ENCODE measurements around the gene KCNH6. TPM values are rescaled to one million over a fixed set of nuclear protein-coding genes. Genes with fewer than 3 reads are reported as not detected.

The KCNH6 gene
- total RNA-seq, 1 experiment from 2014 or later: not detected

GRCh38 chr17:63519972-63520882 is 2.9 kb upstream of the KCNH6 start:
- Histone ChIP-seq H3K36me3 (ENCODE audit: insufficient read depth, low read length, poor library complexity, severe bottlenecking) (no peaks in the 10 kb centered on the region), H3K4me1 (ENCODE audit: insufficient read depth, low read length, poor library complexity, severe bottlenecking) (no peaks in the 10 kb centered on the region), H3K9me3 (ENCODE audit: low read depth, low read length, poor library complexity, severe bottlenecking) (no peaks in the 10 kb centered on the region), H3K27me3 (replicated peaks; ENCODE audit: insufficient read depth, low read depth, low read length, poor library complexity) (peaks cover 3% of the 10 kb centered on the region), H3K4me3 (ENCODE audit: low read depth, low read length, poor library complexity, severe bottlenecking) (no peak overlapping the region), H3K27ac (ENCODE audit: low read depth, low read length, poor library complexity, severe bottlenecking) (no peak overlapping the region)
- BruUV-seq (replicated peaks): no TSS peak
- ChIA-PET POLR2A (ENCODE audit: low non-redundant PET) (interaction anchor here (0.6 kb wide), 1 partner anchor 23 kb away, joined by 4 read pairs; no protein-coding TSS in a partner anchor), CTCF (no interaction called here)
- TF ChIP-seq, protein P1, sequence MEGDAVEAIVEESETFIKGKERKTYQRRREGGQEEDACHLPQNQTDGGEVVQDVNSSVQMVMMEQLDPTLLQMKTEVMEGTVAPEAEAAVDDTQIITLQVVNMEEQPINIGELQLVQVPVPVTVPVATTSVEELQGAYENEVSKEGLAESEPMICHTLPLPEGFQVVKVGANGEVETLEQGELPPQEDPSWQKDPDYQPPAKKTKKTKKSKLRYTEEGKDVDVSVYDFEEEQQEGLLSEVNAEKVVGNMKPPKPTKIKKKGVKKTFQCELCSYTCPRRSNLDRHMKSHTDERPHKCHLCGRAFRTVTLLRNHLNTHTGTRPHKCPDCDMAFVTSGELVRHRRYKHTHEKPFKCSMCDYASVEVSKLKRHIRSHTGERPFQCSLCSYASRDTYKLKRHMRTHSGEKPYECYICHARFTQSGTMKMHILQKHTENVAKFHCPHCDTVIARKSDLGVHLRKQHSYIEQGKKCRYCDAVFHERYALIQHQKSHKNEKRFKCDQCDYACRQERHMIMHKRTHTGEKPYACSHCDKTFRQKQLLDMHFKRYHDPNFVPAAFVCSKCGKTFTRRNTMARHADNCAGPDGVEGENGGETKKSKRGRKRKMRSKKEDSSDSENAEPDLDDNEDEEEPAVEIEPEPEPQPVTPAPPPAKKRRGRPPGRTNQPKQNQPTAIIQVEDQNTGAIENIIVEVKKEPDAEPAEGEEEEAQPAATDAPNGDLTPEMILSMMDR (conservative IDR thresholded peaks at IDR 0.05; ENCODE audit: low read depth, low read length): no peak
- no peak for TF ChIP-seq EZH2 (IDR thresholded peaks at IDR 0.05; ENCODE audit: borderline replicate concordance, low read depth, low read length, poor library complexity, severe bottlenecking)
- intact Hi-C loops (cut with micrococcal nuclease; ENCODE audit: unreplicated experiment): no loop called here
- no peak for DNase-seq (ENCODE audit: low spot score)

GRCh38 chr17:63524051-63524450 is 893 bp downstream of the KCNH6 start:
- Histone ChIP-seq H3K9me3 (ENCODE audit: low read depth, low read length, poor library complexity, severe bottlenecking) (no peaks in the 10 kb centered on the region), H3K4me1 (ENCODE audit: insufficient read depth, low read length, poor library complexity, severe bottlenecking) (no peaks in the 10 kb centered on the region), H3K36me3 (ENCODE audit: insufficient read depth, low read length, poor library complexity, severe bottlenecking) (no peaks in the 10 kb centered on the region), H3K27ac (ENCODE audit: low read depth, low read length, poor library complexity, severe bottlenecking) (no peak overlapping the region), H3K27me3 (replicated peaks; ENCODE audit: insufficient read depth, low read depth, low read length, poor library complexity) (no peaks in the 10 kb centered on the region), H3K4me3 (ENCODE audit: low read depth, low read length, poor library complexity, severe bottlenecking) (no peak overlapping the region)
- intact Hi-C loops (cut with micrococcal nuclease; ENCODE audit: unreplicated experiment): no loop called here
- no peak for DNase-seq (ENCODE audit: low spot score)
- BruUV-seq (replicated peaks): no TSS peak
- ChIA-PET POLR2A (ENCODE audit: low non-redundant PET) (no interaction called here), CTCF (no interaction called here)
- TF ChIP-seq, protein P1 (conservative IDR thresholded peaks at IDR 0.05; ENCODE audit: low read depth, low read length): no peak
- TF ChIP-seq EZH2 (IDR thresholded peaks at IDR 0.05; ENCODE audit: borderline replicate concordance, low read depth, low read length, poor library complexity, severe bottlenecking): no peak

GRCh38 chr17:63525190-63525946 is 2.2 kb downstream of the KCNH6 start:
- no peak overlapping the region for H3K27ac ChIP-seq (ENCODE audit: low read depth, low read length, poor library complexity, severe bottlenecking)
- POLR2A ChIA-PET (ENCODE audit: low non-redundant PET): no interaction called here
- CTCF ChIA-PET: no interaction called here
- BruUV-seq (replicated peaks): no TSS peak
- no peaks in the 10 kb centered on the region for H3K27me3 ChIP-seq (replicated peaks; ENCODE audit: insufficient read depth, low read depth, low read length, poor library complexity)
- intact Hi-C loops (cut with micrococcal nuclease; ENCODE audit: unreplicated experiment): no loop called here
- H3K4me3 ChIP-seq (ENCODE audit: low read depth, low read length, poor library complexity, severe bottlenecking): no peak overlapping the region
- no peak for DNase-seq (ENCODE audit: low spot score)
- no peaks in the 10 kb centered on the region for H3K4me1 ChIP-seq (ENCODE audit: insufficient read depth, low read length, poor library complexity, severe bottlenecking)
- no peaks in the 10 kb centered on the region for H3K36me3 ChIP-seq (ENCODE audit: insufficient read depth, low read length, poor library complexity, severe bottlenecking)
- TF ChIP-seq EZH2 (IDR thresholded peaks at IDR 0.05; ENCODE audit: borderline replicate concordance, low read depth, low read length, poor library complexity, severe bottlenecking): no peak
- TF ChIP-seq, protein P1 (conservative IDR thresholded peaks at IDR 0.05; ENCODE audit: low read depth, low read length): no peak
- H3K9me3 ChIP-seq (ENCODE audit: low read depth, low read length, poor library complexity, severe bottlenecking): no peaks in the 10 kb centered on the region

All from A673 (cell line).